Mesothelial cell of epicardium (in vitro differentiated cells): Measurements from ENCODE around the gene GPR61. TPM values are rescaled to one million over a fixed set of nuclear protein-coding genes. Genes with fewer than 3 reads are reported as not detected.

Experiments
- DNase-seq, 2 experiments: peaks; one replicate each; pipeline ENCODE4 v3.0.0; 2021; ENCODE audit warnings: low spot score in 2 of 2; ENCODE audit not compliant: unreplicated experiment in 2 of 2
- H3K27ac Mint-ChIP-seq: 2 replicates; pipeline ENCODE4 v1.8.0; 2021; ENCODE audit warnings: mixed read lengths
- H3K27me3 Mint-ChIP-seq: 2 replicates; pipeline ENCODE4 v1.8.0; 2021; ENCODE audit warnings: low read depth, mixed read lengths
- H3K36me3 Mint-ChIP-seq: 2 replicates; pipeline ENCODE4 v1.8.0; 2021; ENCODE audit warnings: mixed read lengths
- H3K4me1 Mint-ChIP-seq: 2 replicates; pipeline ENCODE4 v1.8.0; 2021; ENCODE audit warnings: mixed read lengths
- H3K4me3 Mint-ChIP-seq: 2 replicates; pipeline ENCODE4 v1.8.0; 2021; ENCODE audit warnings: mild to moderate bottlenecking, moderate library complexity, mixed read lengths
- H3K9me3 Mint-ChIP-seq: 2 replicates; pipeline ENCODE4 v1.8.0; 2021; ENCODE audit warnings: mixed read lengths
- total RNA-seq: library from RNA; stranded (reverse); gene quantifications from 3 replicates; pipeline ENCODE4 v1.2.1, GENCODE V29; 2021
- TF ChIP-seq, protein P1 (sequence below): fragments of 200-600 bp; sonication (generic); IDR thresholded peaks from one replicate; pipeline ENCODE4 v1.5.0; 2021; ENCODE audit warnings: antibody characterized with exemption; ENCODE audit not compliant: unreplicated experiment

The GPR61 gene
- total RNA-seq, 1 donor from 2014 or later = not detected

DNA sequence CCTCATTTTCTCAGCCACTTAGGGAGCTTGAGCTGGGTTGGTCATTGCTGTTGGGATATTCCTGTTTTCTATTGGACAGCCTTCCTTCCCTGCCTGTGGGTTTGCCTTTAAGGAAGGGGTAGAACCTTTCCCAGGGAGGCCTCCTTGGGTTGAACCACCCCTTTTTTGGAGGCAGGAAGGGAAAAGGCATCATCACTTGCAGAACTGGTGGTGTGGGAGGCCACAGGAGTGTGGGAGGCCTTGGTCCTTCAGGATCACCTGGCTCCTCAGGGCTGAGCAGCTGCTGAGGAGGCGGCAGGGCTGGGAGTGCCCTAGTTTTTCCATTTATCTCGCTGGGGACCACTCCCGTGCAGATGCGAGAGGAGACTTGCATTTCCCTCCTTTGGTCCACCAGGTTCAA lies 46.4 kb upstream of the GPR61 start:
- Mint-ChIP-seq H3K4me3 (peak overlapping the region; percentile 90), H3K36me3 (peaks cover 2% of the 10 kb centered on the region), H3K9me3 (no peaks in the 10 kb centered on the region), H3K27me3 (no peaks in the 10 kb centered on the region), H3K27ac (no peak overlapping the region), H3K4me1 (peaks cover 10% of the 10 kb centered on the region)
- no peak for DNase-seq
- TF ChIP-seq, protein P1, sequence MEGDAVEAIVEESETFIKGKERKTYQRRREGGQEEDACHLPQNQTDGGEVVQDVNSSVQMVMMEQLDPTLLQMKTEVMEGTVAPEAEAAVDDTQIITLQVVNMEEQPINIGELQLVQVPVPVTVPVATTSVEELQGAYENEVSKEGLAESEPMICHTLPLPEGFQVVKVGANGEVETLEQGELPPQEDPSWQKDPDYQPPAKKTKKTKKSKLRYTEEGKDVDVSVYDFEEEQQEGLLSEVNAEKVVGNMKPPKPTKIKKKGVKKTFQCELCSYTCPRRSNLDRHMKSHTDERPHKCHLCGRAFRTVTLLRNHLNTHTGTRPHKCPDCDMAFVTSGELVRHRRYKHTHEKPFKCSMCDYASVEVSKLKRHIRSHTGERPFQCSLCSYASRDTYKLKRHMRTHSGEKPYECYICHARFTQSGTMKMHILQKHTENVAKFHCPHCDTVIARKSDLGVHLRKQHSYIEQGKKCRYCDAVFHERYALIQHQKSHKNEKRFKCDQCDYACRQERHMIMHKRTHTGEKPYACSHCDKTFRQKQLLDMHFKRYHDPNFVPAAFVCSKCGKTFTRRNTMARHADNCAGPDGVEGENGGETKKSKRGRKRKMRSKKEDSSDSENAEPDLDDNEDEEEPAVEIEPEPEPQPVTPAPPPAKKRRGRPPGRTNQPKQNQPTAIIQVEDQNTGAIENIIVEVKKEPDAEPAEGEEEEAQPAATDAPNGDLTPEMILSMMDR = no peak

DNA sequence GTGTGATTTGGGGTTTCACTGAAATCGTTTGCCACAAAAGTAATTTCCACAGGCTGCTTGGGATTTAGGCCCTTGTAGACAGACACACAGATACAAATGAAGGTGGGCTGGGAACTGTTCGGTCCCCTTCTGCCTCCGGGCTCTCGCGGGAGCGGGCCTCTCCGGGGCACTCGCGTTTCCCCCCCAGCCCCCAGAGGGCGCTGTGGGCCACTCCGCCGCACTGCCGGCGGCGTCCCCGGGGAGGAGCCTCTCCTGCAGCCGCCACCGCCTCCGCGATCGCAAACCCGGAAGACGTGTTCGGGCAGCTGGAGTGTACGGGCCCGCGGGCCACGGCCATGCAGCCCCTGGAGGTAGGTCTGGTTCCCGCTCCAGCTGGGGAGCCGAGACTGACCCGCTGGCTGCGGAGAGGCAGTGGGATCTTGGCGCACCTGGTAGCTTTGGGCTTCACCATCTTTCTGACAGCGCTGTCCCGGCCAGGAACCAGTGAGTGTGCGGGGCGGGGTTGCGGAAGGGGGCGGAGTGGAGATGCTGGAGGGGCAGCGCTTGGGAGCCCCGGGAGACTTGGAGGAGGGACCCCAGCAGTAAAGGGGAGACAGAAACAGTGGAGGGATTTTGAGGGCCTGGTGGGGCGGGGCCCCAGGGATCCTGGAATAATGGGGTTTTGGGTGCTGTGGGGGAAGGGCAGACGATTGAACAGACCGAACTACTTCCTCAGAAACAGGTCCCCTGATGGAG lies 45.7 kb upstream of the GPR61 start, which contains the start of gene CYB561D1:
Gene CYB561D1 (plus strand): TSS at position 290 of the 735 bp plus-strand sequence. CDS start 46 bp downstream, at position 336.
- peak within 1 kb of the TSS; percentile 90 for H3K4me3 Mint-ChIP-seq
- DNase-seq = peak; percentile 86 to 96
- TF ChIP-seq, protein P1 = peak; percentile 78
- H3K27me3 Mint-ChIP-seq = no peaks in the 10 kb centered on the region
- H3K4me1 Mint-ChIP-seq = peaks cover 10% of the 10 kb centered on the region
- H3K27ac Mint-ChIP-seq = peak within 1 kb of the TSS; percentile 85
- no peaks in the 10 kb centered on the region for H3K9me3 Mint-ChIP-seq
- H3K36me3 Mint-ChIP-seq = no peaks in the 10 kb centered on the region

DNA sequence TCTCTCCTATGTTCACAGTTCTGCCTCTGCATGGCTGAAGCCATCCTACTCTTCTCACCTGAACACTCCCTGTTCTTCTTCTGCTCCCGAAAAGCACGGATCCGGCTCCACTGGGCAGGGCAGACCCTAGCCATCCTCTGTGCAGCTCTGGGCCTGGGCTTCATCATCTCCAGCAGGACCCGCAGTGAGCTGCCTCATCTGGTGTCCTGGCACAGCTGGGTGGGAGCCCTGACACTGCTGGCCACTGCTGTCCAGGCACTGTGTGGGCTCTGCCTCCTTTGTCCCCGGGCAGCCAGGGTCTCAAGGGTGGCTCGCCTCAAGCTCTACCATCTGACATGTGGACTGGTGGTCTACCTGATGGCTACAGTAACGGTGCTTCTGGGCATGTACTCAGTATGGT lies 43.9 kb upstream of the GPR61 start:
- no peak overlapping the region for H3K27ac Mint-ChIP-seq
- peaks cover 14% of the 10 kb centered on the region for H3K4me1 Mint-ChIP-seq
- H3K4me3 Mint-ChIP-seq = peak overlapping the region; percentile 90
- no peaks in the 10 kb centered on the region for H3K36me3 Mint-ChIP-seq
- DNase-seq = no peak
- no peaks in the 10 kb centered on the region for H3K9me3 Mint-ChIP-seq
- no peaks in the 10 kb centered on the region for H3K27me3 Mint-ChIP-seq
- TF ChIP-seq, protein P1 = no peak

DNA sequence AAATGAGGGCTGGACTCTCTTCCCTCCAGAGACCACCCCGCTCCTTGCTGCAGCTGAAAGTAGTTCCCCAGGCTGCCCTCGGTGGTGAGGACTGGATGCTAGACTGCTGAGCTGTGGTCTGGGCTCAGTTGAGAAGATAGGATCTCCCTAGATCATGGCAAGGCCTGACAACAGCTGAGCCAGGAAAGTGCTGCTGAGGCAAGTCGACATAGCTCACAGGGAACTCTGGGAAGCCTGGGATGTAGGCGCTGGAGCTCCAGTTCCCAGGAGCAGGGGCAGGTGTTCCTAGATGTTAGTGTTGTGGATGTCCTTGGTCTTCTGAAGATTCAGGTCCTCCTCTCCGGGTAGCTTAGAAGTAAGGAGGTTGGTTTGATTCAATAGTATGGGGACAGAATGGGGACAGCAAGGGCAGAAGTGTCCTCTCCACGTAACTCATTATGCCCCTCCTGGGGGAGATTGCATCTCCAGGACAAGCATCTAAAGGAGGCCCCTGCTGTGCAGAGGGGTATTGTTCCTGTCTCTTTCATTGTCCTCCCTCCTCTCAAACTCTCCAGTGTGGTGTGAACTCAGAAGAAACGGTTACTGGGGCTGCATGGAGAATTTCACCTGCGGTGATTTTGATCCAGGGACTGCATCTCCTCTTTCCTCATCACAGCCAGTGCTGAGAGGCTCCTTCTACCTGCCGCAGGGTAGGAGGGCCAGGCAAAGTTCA lies 42.1 kb upstream of the GPR61 start:
- Mint-ChIP-seq H3K36me3 (no peaks in the 10 kb centered on the region), H3K9me3 (no peaks in the 10 kb centered on the region), H3K4me3 (no peak overlapping the region), H3K27me3 (no peaks in the 10 kb centered on the region), H3K4me1 (peaks cover 23% of the 10 kb centered on the region), H3K27ac (no peak overlapping the region)
- DNase-seq = no peak
- TF ChIP-seq, protein P1 = no peak

DNA sequence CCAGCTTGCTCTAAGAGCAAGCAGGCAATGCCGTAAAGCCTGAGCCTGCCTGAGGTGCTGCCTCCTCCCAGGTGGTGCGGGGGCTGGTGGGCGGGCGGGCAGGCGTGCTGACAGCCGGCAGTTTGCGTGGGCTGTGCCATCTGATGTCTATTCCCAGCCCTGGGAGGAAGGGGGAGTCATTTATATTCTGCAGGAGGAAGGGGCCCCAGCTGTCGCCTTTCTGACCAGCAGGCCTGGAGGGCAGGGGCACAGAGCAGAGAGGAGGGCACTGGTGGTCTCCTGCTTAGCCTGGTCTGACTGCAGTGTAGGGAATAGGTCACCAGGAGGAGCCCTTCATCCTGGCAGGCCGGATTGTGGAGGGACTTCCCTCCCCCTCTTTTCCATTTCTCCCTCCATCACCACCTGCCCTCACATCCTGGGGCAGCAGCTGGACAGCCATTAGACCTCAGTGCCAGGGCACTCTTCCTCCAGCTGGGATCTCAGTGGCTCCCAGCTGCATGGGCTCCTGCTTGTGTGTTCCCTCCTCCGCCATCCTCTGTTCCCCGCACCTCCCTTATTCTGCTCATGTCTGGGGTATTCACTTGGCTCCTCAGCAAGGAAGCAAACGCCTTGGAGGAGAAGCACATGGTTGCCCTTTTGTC lies 41.4 kb upstream of the GPR61 start:
- Mint-ChIP-seq H3K9me3 (no peaks in the 10 kb centered on the region), H3K4me1 (peaks cover 28% of the 10 kb centered on the region)
- DNase-seq = no peak

More for the DNA sequence above, 41.4 kb upstream of the GPR61 start:
- Mint-ChIP-seq H3K4me3 (no peak overlapping the region), H3K36me3 (no peaks in the 10 kb centered on the region), H3K27ac (no peak overlapping the region), H3K27me3 (no peaks in the 10 kb centered on the region)
- TF ChIP-seq, protein P1 = no peak
